Measurements from ENCODE around the gene FGA.

The FGA gene

DNA sequence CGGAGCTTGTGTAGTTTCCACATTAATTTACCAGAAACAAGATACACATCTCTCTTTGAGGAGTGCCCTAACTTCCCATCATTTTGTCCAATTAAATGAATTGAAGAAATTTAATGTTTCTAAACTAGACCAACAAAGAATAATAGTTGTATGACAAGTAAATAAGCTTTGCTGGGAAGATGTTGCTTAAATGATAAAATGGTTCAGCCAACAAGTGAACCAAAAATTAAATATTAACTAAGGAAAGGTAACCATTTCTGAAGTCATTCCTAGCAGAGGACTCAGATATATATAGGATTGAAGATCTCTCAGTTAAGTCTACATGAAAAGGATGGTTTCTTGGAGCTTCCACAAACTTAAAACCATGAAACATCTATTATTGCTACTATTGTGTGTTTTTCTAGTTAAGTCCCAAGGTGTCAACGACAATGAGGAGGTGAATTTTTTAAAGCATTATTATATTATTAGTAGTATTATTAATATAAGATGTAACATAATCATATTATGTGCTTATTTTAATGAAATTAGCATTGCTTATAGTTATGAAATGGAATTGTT lies 27.8 kb downstream of the FGA start, which contains the start of gene FGB:
FGB (plus strand) TSS at position 315 of the 558 bp plus-strand sequence; CDS start at position 323, 8 bp downstream.
- no peak within 1 kb of the TSS for H3K27ac ChIP-seq
- DNase-seq (ENCODE audit: low spot score) = no peak
- ChIA-PET CTCF (interaction anchor here (0.6 to 1.2 kb wide), 3 partner anchors 11 to 64 kb away, joined by 3 to 5 read pairs (median 3); no protein-coding TSS in a partner anchor), POLR2A (ENCODE audit: low non-redundant PET) (no interaction called here)
- TF ChIP-seq CTCF (conservative IDR thresholded peaks at IDR 0.05; ENCODE audit: low read depth) = no peak

DNA sequence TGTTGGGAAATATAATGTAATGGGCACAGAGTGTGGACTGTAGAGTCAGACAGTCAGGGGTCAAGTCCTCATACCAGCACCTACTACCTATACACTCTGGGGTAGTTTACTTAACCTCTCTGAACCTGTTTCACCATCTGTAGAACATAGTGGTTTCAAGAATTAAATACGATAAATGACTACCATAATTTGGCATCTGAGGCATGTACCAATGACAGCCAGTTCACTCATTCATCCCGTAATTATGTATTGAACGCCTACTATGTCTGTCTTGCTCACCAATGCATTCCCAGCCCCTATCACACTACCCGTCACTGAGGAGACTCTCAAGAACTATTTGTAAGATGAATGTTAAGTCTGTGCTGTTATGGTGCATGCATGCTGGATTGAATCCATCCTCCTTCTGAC lies 29.7 kb downstream of the FGA start:
- ChIA-PET CTCF (interaction anchor here (0.6 to 3.1 kb wide), 2 partner anchors 61 to 80 kb away, joined by 3 to 62 read pairs; no protein-coding TSS in a partner anchor), POLR2A (ENCODE audit: low non-redundant PET) (no interaction called here)
- TF ChIP-seq CTCF (conservative IDR thresholded peaks at IDR 0.05; ENCODE audit: low read depth) = no peak
- DNase-seq (ENCODE audit: low spot score) = peak; percentile 70
- no peak overlapping the region for H3K27ac ChIP-seq

GRCh38 chr4:154560419-154560801 lies 30.1 kb downstream of the FGA start:
- no peak for DNase-seq (ENCODE audit: low spot score)
- no peak overlapping the region for H3K27ac ChIP-seq
- POLR2A ChIA-PET (ENCODE audit: low non-redundant PET) = no interaction called here
- CTCF ChIA-PET = interaction anchor here (0.6 to 3.1 kb wide), 3 partner anchors 54 to 80 kb away, joined by 3 to 62 read pairs (median 3); no protein-coding TSS in a partner anchor
- TF ChIP-seq CTCF (conservative IDR thresholded peaks at IDR 0.05; ENCODE audit: low read depth) = no peak

- peak; percentile 57 for DNase-seq (ENCODE audit: low spot score)
- ChIA-PET POLR2A (ENCODE audit: low non-redundant PET) (no interaction called here), CTCF (interaction anchor here (0.6 to 3.1 kb wide), 15 partner anchors 9 to 238 kb away, joined by 3 to 62 read pairs (median 4); partner anchors contain the start of gene PLRG1)
- peak; percentile 52 for TF ChIP-seq CTCF (conservative IDR thresholded peaks at IDR 0.05; ENCODE audit: low read depth)
- H3K27ac ChIP-seq = no peak overlapping the region
Measured at GRCh38 chr4:154559494-154560418, 30.8 kb downstream of the FGA start.

GRCh38 chr4:154559141-154559493 lies 31.4 kb downstream of the FGA start:
- ChIA-PET CTCF (interaction anchor here (0.6 to 3.1 kb wide), 14 partner anchors 9 to 220 kb away, joined by 3 to 62 read pairs (median 4); partner anchors contain the start of gene PLRG1), POLR2A (ENCODE audit: low non-redundant PET) (no interaction called here)
- no peak for TF ChIP-seq CTCF (conservative IDR thresholded peaks at IDR 0.05; ENCODE audit: low read depth)
- H3K27ac ChIP-seq = no peak overlapping the region
- DNase-seq (ENCODE audit: low spot score) = no peak

DNA sequence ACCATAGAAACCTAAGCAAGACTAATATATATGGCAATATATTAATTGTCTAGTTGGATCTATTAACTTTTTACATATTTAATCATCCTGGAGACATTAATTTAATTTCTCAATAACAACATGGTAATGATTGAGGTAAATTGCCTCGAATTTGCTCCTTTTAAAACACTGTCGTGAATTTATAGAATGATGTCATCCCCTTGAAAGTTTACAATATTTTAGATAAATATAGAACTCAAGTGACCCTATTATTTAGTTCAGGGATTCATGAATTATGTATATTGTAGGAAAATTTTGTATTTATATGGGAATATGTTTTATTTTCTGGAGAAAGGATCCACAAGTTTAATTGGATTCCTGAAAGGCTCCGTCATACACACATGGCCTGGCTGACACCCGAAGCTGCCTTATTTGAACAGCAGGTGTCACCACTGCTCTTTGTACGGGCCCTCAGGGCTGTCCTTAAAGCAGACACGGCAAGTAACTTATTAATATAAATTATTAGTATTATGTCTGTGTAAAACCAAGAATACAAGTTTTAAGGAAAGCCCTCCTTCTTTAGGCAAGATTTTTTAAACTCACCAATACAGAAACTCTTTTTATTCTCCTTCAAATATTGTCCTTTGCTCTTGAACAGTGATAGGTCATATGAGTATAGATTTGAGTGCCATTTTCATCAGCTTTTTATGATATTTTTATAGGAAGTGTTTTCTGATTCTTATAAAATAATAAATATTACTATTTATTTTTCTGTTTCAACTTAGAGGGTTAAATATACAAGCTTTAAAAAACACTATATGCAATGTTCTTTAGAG lies 38.5 kb downstream of the FGA start:
- peak; percentile 87 for TF ChIP-seq CTCF (conservative IDR thresholded peaks at IDR 0.05; ENCODE audit: low read depth)
- ChIA-PET POLR2A (ENCODE audit: low non-redundant PET) (no interaction called here), CTCF (interaction anchor here (0.5 to 4.9 kb wide), 10 partner anchors 11 to 77 kb away, joined by 3 to 28 read pairs (median 4); partner anchors contain the start of gene FGB)
- H3K27ac ChIP-seq = no peak overlapping the region
- peak; percentile 71 for DNase-seq (ENCODE audit: low spot score)

Measured in RWPE1 (cell line).